NCI-H1694 (cell line): Measurements from ENCODE around the gene NSMCE1.
A peak's percentile ranks its signal among the peaks of the same experiment; 100 is the strongest.
"Not testable (repeated sequence)": the region's sequence is repeated elsewhere in the genome, so short reads cannot be mapped to it uniquely, and the experiment has no call there.

Experiments
- DNase-seq: peaks from one replicate; lab custom pipeline; 2025; lab: John Stamatoyannopoulos, UW

Gene NSMCE1

DNA sequence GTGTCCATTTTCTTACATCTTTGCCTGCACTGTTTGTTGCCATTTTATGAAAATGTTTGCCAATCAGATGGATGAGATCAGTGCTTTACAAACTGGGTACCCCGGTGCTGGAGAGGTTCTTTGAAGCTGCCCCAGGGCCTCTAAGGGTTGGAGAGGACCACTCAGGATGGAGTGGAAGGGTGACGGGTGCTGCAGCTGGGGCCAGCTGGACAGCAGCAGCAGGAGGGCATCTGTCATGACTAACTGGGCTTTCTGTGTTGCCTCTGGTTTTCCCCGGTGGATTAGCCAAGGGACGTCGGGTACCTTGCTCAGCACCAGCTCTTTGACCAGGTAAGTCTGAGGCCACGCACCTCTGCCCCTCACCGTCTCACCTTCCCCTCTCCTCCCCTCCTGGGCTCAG, 52.9 kb downstream of the NSMCE1 start:
- DNase-seq, result no peak

DNA sequence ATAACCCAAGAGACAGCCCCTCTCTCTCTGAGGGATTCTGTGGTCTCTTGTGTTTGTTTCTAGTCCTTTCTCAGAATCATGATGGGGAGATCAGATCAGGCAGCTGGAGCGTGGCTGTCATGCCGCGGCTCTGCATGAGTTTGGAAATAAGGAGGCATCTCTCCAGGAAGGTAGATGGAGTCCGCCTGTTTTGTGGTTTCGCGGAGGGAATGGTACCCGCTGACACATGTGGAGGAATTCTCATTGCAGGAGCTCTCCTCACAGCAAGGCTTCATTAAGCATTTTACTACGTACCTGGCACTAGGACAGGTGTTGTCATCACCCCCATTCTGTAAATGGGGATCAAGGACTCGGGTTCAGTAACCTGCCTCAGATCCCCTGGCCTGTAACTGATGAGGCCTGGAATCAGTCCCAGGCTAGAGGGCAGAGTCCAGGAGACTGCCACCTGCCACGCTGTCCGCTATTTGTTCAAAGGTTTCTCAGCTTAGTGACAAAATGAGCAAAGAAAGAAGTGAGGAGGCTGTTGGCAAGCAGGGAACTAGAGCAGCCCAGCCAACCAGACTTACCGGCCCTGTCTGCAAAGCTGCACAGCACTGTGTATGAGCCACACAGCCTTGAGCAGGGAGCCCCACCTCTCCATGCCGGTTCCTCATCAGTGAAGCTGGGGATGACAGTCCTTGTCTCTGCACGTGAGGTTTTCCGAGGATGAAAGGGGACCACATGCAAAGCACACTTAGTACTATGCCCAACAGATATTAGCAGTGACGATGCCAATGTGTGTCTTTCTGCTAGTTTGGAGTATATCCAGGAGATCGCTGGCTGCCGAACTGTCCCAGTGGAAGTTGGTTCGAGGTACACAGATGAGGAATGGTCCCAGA, 54.2 kb downstream of the NSMCE1 start:
- DNase-seq, result no peak

DNA sequence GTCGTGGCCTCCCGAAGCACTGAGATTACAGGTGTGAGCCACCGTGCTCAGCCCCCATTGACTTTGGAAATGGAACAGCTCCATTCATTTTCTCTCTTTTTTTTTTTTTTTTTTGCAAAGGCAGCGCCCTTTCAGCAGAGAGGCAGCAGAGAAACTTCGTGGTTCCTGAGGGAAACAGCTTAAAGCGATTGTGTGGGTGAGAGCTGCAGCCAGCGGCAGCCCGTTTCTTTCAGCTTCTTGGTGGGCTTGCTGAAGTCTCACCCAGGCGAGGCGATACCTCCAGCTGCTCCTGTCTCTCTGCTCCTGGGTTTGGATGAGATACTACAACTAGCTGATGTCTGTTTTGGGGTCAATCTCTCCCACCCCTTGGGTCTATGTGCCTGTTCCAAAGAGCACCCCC, 57.5 kb downstream of the NSMCE1 start:
- no peak for DNase-seq

DNA sequence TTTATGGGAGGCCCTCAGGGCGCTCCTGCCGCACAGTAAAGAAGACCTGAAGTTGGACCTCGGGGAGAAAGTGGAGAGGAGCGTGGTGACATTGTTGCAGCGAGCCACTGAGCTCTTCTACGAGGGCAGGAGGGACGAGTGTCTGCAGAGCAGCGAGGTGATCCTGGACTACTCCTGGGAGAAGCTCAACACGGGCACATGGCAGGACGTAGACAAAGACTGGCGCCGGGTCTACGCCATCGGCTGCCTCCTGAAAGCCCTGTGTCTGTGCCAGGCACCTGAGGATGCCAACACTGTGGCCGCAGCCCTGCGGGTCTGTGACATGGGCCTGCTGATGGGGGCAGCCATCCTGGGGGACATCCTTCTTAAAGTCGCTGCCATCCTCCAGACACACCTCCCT, 58.4 kb downstream of the NSMCE1 start:
- no peak for DNase-seq

DNA sequence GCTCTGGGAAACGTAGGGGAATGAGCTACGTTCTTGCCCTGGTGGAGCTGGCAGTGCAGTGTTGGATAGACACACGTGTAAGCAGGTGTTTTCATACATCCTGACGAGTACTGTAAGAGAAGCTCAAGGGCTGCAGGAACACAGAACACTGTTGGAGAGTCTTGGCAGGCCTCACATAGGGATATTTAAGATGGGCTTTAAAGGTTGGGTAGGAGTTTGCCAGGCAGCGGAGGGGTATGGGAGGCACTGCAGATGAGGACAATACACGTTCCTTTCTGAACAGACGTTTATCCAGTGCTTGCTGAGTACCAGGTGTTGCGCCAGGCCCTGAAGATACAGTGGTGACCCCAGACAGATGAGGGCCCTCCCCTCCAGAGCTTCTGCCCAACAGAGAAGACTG, 59.0 kb downstream of the NSMCE1 start:
- no peak for DNase-seq

DNA sequence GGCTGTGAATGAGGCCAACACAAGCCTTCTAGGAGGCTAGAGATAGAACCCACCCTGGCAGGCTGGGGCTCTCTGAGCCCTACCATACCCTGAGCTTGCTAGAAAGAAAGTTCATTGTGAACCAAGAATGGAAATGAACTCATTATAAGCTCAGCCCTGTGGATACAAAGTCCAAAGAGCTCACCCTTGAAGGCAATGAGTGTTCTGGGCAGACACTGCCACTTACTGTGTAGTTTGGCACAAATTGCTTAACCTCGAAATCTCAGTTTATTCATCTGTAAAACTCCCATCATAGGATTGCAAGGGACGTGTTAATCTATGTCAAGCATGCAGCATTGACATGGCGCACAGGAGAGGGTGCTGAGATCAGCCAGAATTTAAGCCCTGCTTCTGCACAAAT, 59.8 kb downstream of the NSMCE1 start:
- DNase-seq, result no peak

DNA sequence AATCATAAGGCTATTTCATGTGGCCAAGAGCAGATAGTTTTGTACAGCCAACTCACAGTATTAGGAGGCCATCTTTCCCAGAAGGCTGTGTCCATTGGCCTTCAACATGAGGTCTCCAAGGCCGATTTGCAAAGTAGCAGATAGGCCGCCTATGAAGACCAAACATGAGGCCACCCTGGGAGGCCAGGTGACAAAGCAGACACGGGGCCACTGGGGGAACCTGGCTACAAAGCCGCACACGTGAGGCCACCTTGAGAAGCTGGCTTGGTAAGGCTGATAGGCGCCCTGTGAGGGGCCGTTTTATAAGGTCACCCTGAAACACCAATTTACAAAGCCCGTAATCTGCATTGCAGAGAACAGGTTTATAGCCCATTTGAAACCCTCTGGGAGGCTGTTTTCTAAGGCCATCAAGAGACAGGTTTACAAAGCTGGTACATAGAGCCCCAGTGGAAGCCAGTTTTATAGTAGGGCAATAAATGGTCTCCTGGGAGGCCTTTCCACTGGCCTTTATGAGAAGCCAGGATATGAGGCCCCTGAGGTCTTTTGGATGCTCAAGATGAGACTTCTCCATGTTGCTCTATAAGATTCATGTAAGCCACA, 60.4 kb downstream of the NSMCE1 start:
- no peak for DNase-seq

DNA sequence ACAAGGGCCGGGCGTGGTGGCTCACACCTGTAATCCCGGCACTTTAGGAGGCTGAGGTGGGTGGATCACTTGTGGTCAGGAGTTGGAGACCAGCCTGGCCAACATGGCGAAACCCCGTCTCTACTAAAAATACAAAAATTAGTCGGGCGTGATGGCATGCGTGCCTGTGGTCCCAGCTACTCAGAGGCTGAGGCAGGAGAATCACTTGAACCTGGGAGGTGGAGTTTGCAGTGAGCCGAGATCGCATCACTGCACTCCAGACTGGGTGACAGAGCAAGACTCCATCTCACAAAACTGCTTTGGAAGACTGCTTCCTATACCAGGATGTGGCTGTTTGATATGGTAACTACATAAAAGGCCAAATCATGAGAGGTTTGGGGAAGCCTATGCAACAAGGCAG, 61.5 kb downstream of the NSMCE1 start:
- not testable (repeated sequence) for DNase-seq

DNA sequence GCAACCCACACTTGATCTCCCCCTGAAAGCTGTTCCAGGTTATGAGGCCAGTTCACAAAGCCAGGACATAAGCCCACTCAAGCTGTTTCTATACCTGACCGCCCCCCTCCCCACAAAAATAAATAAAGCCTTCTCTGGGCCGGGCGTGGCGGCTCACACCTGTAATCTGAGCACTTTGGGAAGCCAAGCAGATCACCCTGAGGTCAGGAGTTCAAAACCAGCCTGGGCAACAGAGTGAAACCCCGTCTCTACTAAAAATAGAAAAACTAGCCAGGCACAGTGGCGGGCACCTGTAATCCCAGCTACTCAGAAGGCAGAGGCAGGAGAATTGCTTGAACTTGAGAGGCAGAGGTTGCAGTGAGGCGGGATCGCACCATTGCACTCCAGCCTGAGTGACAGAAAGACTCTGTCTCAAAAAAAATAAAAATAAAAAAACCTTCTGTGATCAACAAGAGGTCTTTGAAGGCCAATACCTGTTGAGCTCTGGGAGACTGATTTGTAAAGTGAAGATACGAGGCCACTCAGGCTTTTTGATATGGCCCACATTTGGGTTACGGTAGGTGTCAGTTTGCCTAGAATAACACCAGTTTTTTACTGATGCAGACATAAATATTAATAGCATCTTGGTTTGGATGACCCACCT, 63.0 kb downstream of the NSMCE1 start:
- DNase-seq, result no peak

DNA sequence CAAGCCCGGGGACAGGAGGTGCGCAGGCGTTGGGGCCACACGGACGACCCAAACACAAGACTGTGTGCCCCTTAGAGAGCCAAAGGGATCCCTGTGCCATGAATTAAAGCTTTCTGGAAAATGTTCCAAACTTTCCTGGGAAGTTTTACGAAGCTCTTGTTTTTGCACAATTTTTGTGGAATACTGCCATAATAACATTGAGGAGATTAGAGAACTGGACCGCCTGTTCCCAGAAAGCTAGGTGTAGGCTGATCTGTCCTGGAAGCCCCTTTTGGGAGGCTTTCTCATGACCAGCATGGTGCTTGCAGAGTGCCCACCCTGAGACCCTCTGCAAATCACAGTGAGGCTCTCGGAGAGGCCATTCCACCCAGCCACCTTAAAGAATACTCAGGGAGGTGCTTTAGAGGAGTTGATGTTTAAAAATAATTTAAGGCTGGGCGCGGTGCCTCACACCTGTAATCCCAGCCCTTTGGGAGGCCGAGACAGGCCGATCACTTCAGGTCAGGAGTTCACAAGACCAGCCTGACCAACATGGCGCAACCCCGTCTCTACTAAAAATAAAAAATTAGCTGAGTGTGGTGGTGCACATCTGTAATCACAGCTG, 64.2 kb downstream of the NSMCE1 start:
- no peak for DNase-seq

DNA sequence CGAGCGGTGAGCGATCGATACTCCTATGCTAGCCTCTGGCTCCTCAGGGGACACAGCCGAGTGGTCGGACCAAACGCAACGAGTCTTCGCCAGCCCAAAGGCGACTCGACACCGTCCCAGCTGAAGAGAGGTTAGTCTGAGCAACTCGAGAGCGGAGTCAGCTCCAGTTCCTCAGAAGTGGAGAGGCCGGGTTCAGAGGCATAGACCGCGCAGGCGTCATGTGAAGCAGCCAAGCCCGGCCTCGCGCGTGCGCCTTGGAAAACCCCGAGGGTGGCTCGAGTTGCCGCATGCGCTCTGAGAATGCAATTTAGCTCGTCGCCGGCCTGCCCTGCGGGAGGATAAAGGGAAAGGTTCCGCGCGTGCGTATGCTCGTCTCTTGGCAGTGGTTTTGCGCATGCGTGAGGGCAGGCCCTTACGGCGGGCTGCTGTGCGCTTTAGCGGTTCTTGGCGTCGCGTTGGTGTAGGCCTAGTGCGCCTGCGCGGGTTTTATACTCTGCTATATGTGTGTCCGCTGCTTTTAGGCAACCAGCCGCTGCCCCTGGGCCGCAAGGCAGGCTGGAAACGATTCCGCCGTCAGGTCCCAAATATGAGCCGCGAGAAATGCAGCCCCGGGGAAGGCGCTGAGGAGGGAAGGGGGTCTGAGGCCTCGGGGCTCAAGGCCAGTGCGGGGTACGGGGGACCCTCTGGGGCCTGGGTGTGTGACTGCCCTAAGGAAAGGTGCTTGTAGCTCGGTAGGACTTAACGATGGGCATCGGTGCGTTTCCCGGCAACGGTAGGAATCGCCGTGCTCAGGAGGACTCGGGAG, 64.9 kb downstream of the NSMCE1 start, which contains the start of gene KDM8:
KDM8 (plus strand) TSS at position 20 of the 805 bp plus-strand sequence. CDS start 6,598 bp downstream, outside the sequence.
- DNase-seq, result peak; percentile 96

DNA sequence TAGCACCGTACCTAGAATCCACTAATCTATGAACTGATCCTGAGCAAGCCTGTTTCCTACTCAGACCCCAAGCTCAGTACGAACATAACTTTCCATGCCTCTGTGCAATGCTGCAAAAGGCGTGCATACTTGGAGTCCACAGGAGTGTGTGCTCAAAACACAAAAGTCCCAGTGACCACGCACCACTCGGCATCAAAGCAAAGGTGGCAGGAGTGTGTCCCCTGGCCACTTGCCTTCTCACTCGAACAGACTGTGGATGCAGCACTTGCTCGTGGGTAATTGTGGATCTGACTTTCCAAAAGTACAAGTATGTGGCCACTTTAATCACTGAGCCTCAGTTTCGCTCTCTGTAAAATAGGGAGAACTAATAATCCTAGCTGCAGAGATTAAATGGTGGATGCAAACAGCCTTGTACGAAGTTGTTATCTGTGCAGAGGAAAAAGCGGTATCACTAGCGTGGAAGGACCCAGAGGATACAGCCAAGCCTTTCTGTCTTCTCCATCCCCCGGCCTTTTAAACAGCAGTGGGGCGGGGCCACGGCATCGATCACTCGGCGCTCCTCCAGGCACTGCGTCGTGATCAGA, 65.6 kb downstream of the NSMCE1 start:
- peak; percentile 86 for DNase-seq

DNA sequence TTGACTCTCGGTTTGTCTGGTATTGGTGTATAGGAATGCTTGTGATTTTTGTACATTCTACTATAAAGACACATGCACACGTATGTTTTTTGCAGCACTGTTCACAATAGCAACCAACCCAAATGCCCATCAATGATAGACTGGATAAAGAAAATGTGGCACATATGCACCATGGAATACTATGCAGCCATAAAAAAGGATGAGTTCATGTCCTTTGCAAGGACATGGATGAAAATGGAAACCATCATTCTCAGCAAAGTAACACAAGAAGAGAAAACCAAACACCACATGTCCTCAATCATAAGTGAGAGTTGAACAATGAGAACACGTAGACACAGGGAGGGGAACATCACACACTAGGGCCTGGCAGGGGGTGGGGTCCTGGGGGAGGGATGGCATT, 67.7 kb downstream of the NSMCE1 start:
- DNase-seq, result not testable (repeated sequence)

DNA sequence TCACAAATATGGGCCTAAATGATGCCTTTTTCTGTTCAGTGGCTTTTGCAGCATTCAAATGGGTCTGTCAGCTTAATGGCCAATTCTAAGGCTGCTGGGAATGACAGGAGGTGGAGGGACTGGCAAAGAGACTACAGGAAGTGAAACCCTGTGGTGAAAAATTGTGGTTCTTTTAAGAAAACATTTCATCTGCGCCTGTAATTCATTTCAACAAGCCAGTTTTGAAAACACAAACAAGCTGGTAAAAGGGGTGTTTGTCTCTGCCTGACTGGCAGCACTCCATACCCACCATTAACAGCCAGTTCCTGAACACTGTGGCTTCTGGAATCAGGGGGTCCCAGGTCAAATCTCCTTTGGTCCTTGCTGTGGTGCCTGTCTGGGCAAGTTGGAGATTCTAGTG, 68.8 kb downstream of the NSMCE1 start:
- no peak for DNase-seq

DNA sequence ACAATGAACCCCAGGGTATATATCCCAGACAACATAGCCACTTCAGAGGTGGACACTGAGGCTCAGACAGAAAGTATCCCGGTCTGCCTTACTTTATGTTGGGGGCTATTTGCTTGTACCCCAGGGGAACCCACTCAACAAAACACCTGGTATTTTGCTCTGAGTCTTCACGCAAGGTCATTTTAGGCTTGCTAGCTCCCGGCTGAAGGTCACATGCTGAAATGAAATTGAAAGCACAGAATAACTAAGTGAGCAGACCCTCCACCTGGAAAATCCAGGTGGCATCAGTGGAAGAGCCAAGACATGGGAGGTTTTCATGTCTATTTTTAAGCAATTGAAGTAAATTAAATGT, 69.4 kb downstream of the NSMCE1 start:
- no peak for DNase-seq

DNA sequence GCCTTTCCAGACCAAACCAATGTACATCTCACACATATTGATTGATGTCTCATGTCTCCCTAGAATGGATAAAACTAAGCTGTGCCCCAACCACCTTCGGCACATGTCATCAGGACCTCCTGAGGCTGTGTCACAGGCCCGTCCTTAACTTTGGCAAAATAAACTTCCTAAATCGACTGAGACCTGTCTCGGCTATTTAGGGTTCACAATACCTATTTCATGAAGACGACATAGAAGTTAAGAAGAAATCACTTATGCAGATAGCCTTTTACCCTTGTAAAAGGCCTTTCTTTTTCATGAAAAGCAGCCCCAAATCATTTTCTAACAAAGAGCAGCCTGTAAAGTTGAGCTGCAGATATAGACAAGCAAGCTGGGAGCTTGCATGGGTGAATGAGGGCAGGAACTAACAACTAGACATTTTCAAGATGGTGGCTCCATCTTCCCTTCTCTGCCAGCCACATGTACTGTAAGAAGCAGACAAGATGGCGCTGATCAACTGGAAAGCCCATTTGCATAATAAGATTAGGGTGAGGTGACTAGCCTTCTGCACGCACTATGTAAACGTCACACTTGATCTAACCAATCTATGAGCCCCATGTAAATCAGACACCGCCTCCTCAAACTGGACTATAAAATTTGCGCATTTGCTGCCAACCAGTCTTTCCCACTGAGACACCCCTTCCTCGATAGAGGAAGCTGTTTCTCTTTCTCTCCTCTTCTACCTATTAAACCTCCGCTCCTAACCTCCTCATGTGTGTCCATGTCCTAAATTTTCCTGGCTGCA, 69.9 kb downstream of the NSMCE1 start:
- no peak for DNase-seq

DNA sequence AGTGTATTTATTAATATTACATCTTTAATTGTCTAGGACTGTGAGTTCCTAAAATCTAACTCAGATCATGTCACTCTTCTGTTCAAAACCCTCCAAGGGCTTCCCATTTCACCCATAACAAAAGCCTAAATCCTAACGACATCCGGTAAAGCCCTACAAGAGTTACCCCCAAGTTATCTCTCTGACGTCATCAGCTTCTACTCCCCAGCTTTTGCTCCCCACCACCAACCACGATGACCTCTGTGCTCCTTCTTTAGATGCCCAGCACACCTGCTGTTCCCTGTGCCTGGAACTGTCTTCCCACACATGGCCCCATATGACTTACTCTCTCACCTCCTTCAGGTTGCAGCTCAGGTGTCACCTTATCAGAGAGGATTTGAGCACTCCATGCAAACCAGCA, 71.6 kb downstream of the NSMCE1 start:
- no peak for DNase-seq

DNA sequence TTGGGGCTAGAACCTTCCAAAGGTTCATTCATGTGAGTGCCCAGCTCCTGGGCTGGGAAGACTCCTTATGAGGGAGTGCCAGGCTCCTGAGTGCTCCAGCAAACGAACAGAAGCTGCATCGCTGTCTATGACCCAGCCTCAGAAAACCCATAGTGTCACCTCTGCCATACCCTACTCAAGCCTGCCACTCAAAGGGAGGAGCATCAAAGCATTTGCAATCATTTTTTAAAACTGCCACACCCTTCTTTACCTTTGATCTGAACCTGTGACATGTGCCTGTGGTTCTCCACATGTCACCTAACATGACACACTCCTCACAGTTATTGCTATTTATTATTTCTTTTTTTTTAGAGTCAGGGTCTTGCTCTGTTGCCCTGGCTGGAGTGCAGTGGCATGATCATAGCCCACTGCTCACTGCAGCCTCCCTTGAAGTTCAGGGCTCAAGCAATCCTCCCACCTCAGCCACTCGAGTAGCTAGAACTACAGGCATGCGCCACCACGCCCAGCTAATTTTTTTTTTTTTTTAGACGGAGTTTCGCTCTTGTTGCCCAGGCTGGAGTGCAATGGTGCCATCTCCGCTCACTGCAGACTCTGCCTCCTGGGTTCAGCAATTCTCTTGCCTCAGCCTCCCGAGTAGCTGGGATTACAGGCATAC, 72.5 kb downstream of the NSMCE1 start:
- no peak for DNase-seq

DNA sequence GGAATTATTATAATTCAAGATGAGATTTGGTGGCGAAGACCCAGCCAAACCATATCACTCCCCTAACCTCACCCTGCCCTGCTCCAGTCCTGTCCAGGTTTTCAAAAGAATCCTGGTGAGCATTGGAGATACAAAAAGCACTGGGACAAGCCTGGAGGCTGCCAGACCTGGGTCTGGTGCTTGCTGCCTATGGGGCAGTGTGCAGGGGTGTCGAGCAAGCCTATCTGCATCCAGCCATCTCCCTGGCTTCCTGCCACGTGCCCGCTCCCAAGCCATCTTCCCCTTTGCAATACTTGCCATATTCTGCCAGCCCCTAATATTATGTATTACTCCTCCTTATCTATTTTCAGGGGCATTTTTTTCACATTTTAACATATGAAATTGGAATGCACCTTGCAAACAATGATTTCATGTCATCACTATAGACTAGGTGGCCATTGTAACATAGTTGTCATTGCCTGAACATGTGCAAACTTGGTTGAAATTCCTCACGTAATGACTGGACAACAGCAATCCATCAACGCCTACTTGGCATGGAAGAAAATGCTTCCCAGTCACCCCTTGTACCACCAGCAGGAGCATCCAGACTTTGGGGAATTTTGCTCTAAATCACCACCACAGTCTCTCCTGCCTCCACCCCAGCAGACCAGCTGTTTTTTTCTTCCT, 73.4 kb downstream of the NSMCE1 start:
- DNase-seq, result no peak
